ENCODE measurements around the gene MAN1C1. TPM values are rescaled to one million over a fixed set of nuclear protein-coding genes. Genes with fewer than 3 reads are reported as not detected.

Gene MAN1C1
- total and polyA plus RNA-seq, 10 of the 15 experiments (the other 5 are each of a cell fraction or from before 2014, with no cell fraction given), result 0.12 to 0.56 (median 0.22) TPM; not detected in 3

DNA sequence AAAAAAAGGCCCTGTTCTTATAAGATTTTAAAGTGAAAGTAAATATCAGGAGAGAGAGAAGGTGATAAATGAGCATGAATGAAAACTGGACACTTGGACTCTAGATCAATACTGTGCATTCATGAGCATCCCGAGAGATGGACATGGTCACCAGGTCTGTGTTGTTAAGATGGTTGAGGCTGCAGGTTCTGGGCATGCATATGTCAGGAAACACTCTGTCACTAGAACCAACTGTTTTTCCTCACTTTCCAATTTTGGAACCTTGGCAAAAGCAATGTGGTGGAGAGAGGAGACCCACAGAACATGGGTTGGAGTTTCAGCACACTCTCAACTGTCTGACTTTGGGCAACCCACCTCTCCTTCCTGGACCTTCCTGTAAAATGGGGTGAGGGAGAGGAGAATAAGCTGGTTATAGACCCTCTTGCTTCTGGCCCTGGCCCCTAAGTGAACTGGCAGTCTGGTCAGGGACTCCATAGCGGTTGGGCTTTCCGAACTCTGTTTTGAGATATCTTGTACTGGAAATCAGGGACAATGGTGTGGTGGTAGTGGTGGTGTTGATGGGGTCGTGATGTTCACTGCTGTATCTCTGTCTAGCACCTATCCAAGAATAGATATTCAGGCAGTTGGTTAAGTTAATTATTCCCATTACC lies 4.2 kb downstream of the MAN1C1 start (continued):
- no peak for TF ChIP-seq USF2 (IDR thresholded peaks at IDR 0.05; ENCODE audit: borderline replicate concordance, low read depth, low read length)
- no peak for TF ChIP-seq NR2F1 (conservative IDR thresholded peaks at IDR 0.05)
- TF ChIP-seq STAT3 (IDR thresholded peaks at IDR 0.05; ENCODE audit: low read depth, low read length), result no peak

- SMC1A ChIA-PET (ENCODE audit: uncharacterized antibody, unreplicated experiment), result interaction anchor here (0.8 to 1.7 kb wide), 2 partner anchors 8 to 15 kb away, joined by 3 to 6 read pairs; no protein-coding TSS in a partner anchor
- H4K20me1 ChIP-seq (ENCODE audit: control insufficient read depth, insufficient read depth), result no peaks in the 10 kb centered on the region
- no TSS peak for BruUV-seq (replicated peaks)
- H2AFZ ChIP-seq (ENCODE audit: control insufficient read depth, low read depth, low read length), result no peak overlapping the region
- no peak overlapping the region for H3K9ac ChIP-seq (ENCODE audit: control insufficient read depth, insufficient read depth, low read length)
- no peaks in the 10 kb centered on the region for H3K36me3 ChIP-seq (ENCODE audit: control insufficient read depth in 2 of 2, insufficient read depth in 2 of 2, low read length in 1 of 2)
- ATAC-seq, result peak; percentile 58
- 66% methylated on average over 5 of the region's 5 CpGs for WGBS (ENCODE audit: insufficient coverage, insufficient replicate concordance, low lambda C conversion rate, missing lambda C conversion rate)
- intact Hi-C loops (cut with micrococcal nuclease; ENCODE audit: unreplicated experiment) (loop anchor here (5.0 kb wide), 1 partner anchor 55 kb away; no protein-coding TSS in a partner anchor), in situ Hi-C loops (cut with MboI) (no loop called here)
- CTCF ChIA-PET, result no interaction called here
- POLR2A ChIA-PET, result no interaction called here
- no peaks in the 10 kb centered on the region for H3K79me2 ChIP-seq (ENCODE audit: control insufficient read depth, insufficient read depth, low read length)
- no peak for FAIRE-seq
- no peaks in the 10 kb centered on the region for H3K9me3 ChIP-seq (replicated peaks; ENCODE audit: control insufficient read depth, insufficient read depth, low read length)
- H3K27me3 ChIP-seq (replicated peaks in 1 of 2; ENCODE audit: control insufficient read depth in 2 of 2, insufficient read depth in 2 of 2, low read length in 1 of 2), result peaks cover 0 to 4% of the 10 kb centered on the region in 2 experiments; a peak in 2 of 4 replicates
- RAD21 ChIA-PET (ENCODE audit: unreplicated experiment), result no interaction called here
- no peak overlapping the region for H3K4me2 ChIP-seq (ENCODE audit: control insufficient read depth, insufficient read depth)
- H3K27ac ChIP-seq (ENCODE audit: control insufficient read depth, insufficient read depth), result no peak overlapping the region
- peaks cover 29% of the 10 kb centered on the region for H3K4me1 ChIP-seq (ENCODE audit: control insufficient read depth, insufficient read depth, low read length)
- no peak overlapping the region for H3K4me3 ChIP-seq
- no peak for DNase-seq (ENCODE audit: low read depth, low spot score)
- TF ChIP-seq, protein P1, sequence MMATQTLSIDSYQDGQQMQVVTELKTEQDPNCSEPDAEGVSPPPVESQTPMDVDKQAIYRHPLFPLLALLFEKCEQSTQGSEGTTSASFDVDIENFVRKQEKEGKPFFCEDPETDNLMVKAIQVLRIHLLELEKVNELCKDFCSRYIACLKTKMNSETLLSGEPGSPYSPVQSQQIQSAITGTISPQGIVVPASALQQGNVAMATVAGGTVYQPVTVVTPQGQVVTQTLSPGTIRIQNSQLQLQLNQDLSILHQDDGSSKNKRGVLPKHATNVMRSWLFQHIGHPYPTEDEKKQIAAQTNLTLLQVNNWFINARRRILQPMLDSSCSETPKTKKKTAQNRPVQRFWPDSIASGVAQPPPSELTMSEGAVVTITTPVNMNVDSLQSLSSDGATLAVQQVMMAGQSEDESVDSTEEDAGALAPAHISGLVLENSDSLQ (IDR thresholded peaks at IDR 0.05), result no peak
- TF ChIP-seq BMI1 (IDR thresholded peaks at IDR 0.05; ENCODE audit: borderline replicate concordance), result no peak
- TF ChIP-seq ATF3 (IDR thresholded peaks at IDR 0.05; ENCODE audit: borderline replicate concordance, extremely low read depth, low read depth, low read length), result no peak
- TF ChIP-seq GATAD2B (conservative IDR thresholded peaks at IDR 0.05; ENCODE audit: low read depth), result no peak
- no peak for TF ChIP-seq SREBF2 (IDR thresholded peaks at IDR 0.05; ENCODE audit: low read length)
- TF ChIP-seq, protein P2, sequence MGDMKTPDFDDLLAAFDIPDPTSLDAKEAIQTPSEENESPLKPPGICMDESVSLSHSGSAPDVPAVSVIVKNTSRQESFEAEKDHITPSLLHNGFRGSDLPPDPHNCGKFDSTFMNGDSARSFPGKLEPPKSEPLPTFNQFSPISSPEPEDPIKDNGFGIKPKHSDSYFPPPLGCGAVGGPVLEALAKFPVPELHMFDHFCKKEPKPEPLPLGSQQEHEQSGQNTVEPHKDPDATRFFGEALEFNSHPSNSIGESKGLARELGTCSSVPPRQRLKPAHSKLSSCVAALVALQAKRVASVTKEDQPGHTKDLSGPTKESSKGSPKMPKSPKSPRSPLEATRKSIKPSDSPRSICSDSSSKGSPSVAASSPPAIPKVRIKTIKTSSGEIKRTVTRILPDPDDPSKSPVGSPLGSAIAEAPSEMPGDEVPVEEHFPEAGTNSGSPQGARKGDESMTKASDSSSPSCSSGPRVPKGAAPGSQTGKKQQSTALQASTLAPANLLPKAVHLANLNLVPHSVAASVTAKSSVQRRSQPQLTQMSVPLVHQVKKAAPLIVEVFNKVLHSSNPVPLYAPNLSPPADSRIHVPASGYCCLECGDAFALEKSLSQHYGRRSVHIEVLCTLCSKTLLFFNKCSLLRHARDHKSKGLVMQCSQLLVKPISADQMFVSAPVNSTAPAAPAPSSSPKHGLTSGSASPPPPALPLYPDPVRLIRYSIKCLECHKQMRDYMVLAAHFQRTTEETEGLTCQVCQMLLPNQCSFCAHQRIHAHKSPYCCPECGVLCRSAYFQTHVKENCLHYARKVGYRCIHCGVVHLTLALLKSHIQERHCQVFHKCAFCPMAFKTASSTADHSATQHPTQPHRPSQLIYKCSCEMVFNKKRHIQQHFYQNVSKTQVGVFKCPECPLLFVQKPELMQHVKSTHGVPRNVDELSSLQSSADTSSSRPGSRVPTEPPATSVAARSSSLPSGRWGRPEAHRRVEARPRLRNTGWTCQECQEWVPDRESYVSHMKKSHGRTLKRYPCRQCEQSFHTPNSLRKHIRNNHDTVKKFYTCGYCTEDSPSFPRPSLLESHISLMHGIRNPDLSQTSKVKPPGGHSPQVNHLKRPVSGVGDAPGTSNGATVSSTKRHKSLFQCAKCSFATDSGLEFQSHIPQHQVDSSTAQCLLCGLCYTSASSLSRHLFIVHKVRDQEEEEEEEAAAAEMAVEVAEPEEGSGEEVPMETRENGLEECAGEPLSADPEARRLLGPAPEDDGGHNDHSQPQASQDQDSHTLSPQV (IDR thresholded peaks at IDR 0.05), result no peak
- no peak for TF ChIP-seq RFX5 (IDR thresholded peaks at IDR 0.05; ENCODE audit: low read depth, low read length)
- TF ChIP-seq HDAC6 (IDR thresholded peaks at IDR 0.05; ENCODE audit: unreplicated experiment), result no peak
- no peak for TF ChIP-seq IKZF2 (IDR thresholded peaks at IDR 0.05)
- TF ChIP-seq POU2F2 (IDR thresholded peaks at IDR 0.05; ENCODE audit: borderline replicate concordance, low read depth, low read length), result no peak
- no peak for TF ChIP-seq ZNF207 (IDR thresholded peaks at IDR 0.05; ENCODE audit: borderline replicate concordance)
- no peak for TF ChIP-seq BCL3 (IDR thresholded peaks at IDR 0.05; ENCODE audit: borderline replicate concordance, insufficient read depth, low read depth, low read length, poor library complexity, severe bottlenecking)
Observed at GRCh38 chr1:25621876-25622275, 5.3 kb downstream of the MAN1C1 start.

Measured in GM12878 (cell line).